HepG2 (cell line): ENCODE data around the gene NEK6. TPM values are rescaled to one million over a fixed set of nuclear protein-coding genes. Genes with fewer than 3 reads are reported as not detected.
A peak's percentile ranks its signal among the peaks of the same experiment; 100 is the strongest.

Source experiments
- CBX1 ChIP-seq: IDR thresholded peaks from one replicate; pipeline ENCODE4 v1.6.1; 2016; ENCODE audit warnings: antibody characterized with exemption, low read depth
- CEBPB ChIP-seq: IDR thresholded peaks from 2 replicates; pipeline ENCODE4 v1.6.1; 2011; ENCODE audit warnings: low read depth, low read length, improper control_type of control experiment, borderline replicate concordance
- CHD4 ChIP-seq: fragments of 200-600 bp; sonication (generic); IDR thresholded peaks from 2 replicates; pipeline ENCODE4 v1.7.0; 2017; ENCODE audit warnings: mild to moderate bottlenecking, low read length, borderline replicate concordance
- DMAP1 ChIP-seq: IDR thresholded peaks from 2 replicates; pipeline ENCODE4 v1.6.1; 2016
- FOXJ3 ChIP-seq: sonication (generic); formaldehyde crosslinking; IDR thresholded peaks from 2 replicates; pipeline ENCODE4 v1.4.0; 2020; ENCODE audit warnings: missing genetic modification reagents, mild to moderate bottlenecking, borderline replicate concordance
- HNF4G ChIP-seq, 2 experiments: sonication (generic) in 1 of 2; formaldehyde crosslinking in 1 of 2; IDR thresholded peaks; 2 replicates each; pipeline versions ENCODE4 v1.4.0 to v1.6.1; 2011 to 2020; ENCODE audit warnings: borderline replicate concordance in 2 of 2, low read depth in 2 of 2, mild to moderate bottlenecking in 2 of 2, low read length in 1 of 2, missing genetic modification reagents in 1 of 2, moderate library complexity in 1 of 2
- HNRNPH1 ChIP-seq: fragments of 200-400 bp; formaldehyde crosslinking; optimal IDR thresholded peaks from 2 replicates; pipeline ENCODE3; 2017; ENCODE audit warnings: mild to moderate bottlenecking, low read depth, low read length
- NCOR1 ChIP-seq: fragments of 200-600 bp; sonication (generic); IDR thresholded peaks from 2 replicates; pipeline ENCODE4 v1.7.0; 2017; ENCODE audit warnings: antibody characterized with exemption, low read length, borderline replicate concordance
- RBM22 ChIP-seq: fragments of 200-400 bp; formaldehyde crosslinking; optimal IDR thresholded peaks from 2 replicates; pipeline ENCODE3; 2017; ENCODE audit warnings: mild to moderate bottlenecking, low read length, moderate library complexity
- SPEN ChIP-seq: sonication (generic); formaldehyde crosslinking; IDR thresholded peaks from 2 replicates; pipeline ENCODE4 v1.5.1; 2020; ENCODE audit warnings: low read depth, mild to moderate bottlenecking, missing genetic modification reagents
- TCF12 ChIP-seq, 2 experiments: fragments of 450-650 bp in 1 of 2; sonication (generic) in 1 of 2; formaldehyde crosslinking in 1 of 2; IDR thresholded peaks; 2 replicates each; pipeline versions ENCODE4 v1.6.1 to v1.8.0; 2017 to 2022; ENCODE audit warnings: antibody characterized with exemption in 1 of 2, mild to moderate bottlenecking in 1 of 2, missing genetic modification reagents in 1 of 2, moderate library complexity in 1 of 2
- TEAD2 ChIP-seq: sonication (generic); formaldehyde crosslinking; IDR thresholded peaks from 2 replicates; pipeline ENCODE4 v1.9.0; 2021; ENCODE audit warnings: missing genetic modification reagents
- TIGD3 ChIP-seq: sonication (generic); formaldehyde crosslinking; IDR thresholded peaks from 2 replicates; pipeline ENCODE4 v1.5.1; 2020; ENCODE audit warnings: mild to moderate bottlenecking, missing genetic modification reagents, borderline replicate concordance
- TOE1 ChIP-seq: sonication (generic); formaldehyde crosslinking; IDR thresholded peaks from 2 replicates; pipeline ENCODE4 v1.4.0; 2020; ENCODE audit warnings: mild to moderate bottlenecking, missing genetic modification reagents
- XRCC5 ChIP-seq: fragments of 200-400 bp; formaldehyde crosslinking; optimal IDR thresholded peaks from 2 replicates; pipeline ENCODE3; 2017; ENCODE audit warnings: mild to moderate bottlenecking, low read length
- ZBTB49 ChIP-seq: sonication (generic); formaldehyde crosslinking; IDR thresholded peaks from 2 replicates; pipeline ENCODE4 v1.4.0; 2020; ENCODE audit warnings: missing genetic modification reagents, borderline replicate concordance
- ZNF124 ChIP-seq: sonication (generic); formaldehyde crosslinking; IDR thresholded peaks from 2 replicates; pipeline ENCODE4 v1.4.0; 2020; ENCODE audit warnings: missing genetic modification reagents
- ZNF33B ChIP-seq: sonication (generic); formaldehyde crosslinking; IDR thresholded peaks from 2 replicates; pipeline ENCODE4 v1.5.1; 2020; ENCODE audit warnings: mild to moderate bottlenecking, missing genetic modification reagents
- ZNF589 ChIP-seq: sonication (generic); formaldehyde crosslinking; conservative IDR thresholded peaks from 2 replicates; pipeline ENCODE4 v1.8.0; 2022; ENCODE audit warnings: mild to moderate bottlenecking, moderate library complexity, missing genetic modification reagents
- ZNF746 ChIP-seq: sonication (generic); formaldehyde crosslinking; IDR thresholded peaks from 2 replicates; pipeline ENCODE4 v1.8.0; 2022; ENCODE audit warnings: mild to moderate bottlenecking, missing genetic modification reagents
- ZNF770 ChIP-seq: sonication (generic); formaldehyde crosslinking; IDR thresholded peaks from 2 replicates; pipeline ENCODE4 v1.5.0; 2020; ENCODE audit warnings: mild to moderate bottlenecking, missing genetic modification reagents
- ZSCAN20 ChIP-seq: sonication (generic); formaldehyde crosslinking; IDR thresholded peaks from 2 replicates; pipeline ENCODE4 v1.4.0; 2020; ENCODE audit warnings: missing genetic modification reagents, mild to moderate bottlenecking, borderline replicate concordance
- polyA plus RNA-seq, 8 experiments: library from polyadenylated mRNA; depleted of rRNA in 3 of 8; stranded (reverse) in 7 of 8; unstranded in 1 of 8; fragments of >200 nt; fragmentation: Illumina TruSeq in 4 of 8; extraction: Trizol in 4 of 8; gene quantifications; 2 replicates each; pipeline versions ENCODE4 v1.2.1 to v1.2.3, GENCODE V29; 2011 to 2016; ENCODE audit warnings: low read depth in 4 of 8, missing spikeins in 1 of 8, mixed read lengths in 1 of 8; ENCODE audit not compliant: insufficient read depth in 1 of 8
- total RNA-seq, 5 experiments: library from RNA; depleted of rRNA; stranded (reverse); fragments of >200 nt; fragmentation: Illumina TruSeq; extraction: Trizol; gene quantifications; 2 replicates each; pipeline ENCODE4 v1.2.3, GENCODE V29; 2016; ENCODE audit warnings: low read depth in 1 of 5

Gene NEK6
- total and polyA plus RNA-seq, 2 of the 13 experiments (the other 11 are each of a cell fraction or from before 2014, with no cell fraction given): 30.4 to 119 TPM

GRCh38 chr9:124259158-124259808 lies 1.5 kb downstream of the NEK6 start (continued):
- TF ChIP-seq ZBTB49 (CRISPR knock-in tag): no peak
- TF ChIP-seq FOXJ3: no peak; the same call in 1 of the 2 replicates
- peak; percentile 57; the same call in 1 of the 2 replicates for TF ChIP-seq HNF4G (IDR thresholded peaks at IDR 0.05; ENCODE audit: borderline replicate concordance, low read depth, low read length)
- TF ChIP-seq HNF4G (CRISPR knock-in tag; IDR thresholded peaks at IDR 0.05; ENCODE audit: borderline replicate concordance, low read depth): no peak
- no peak for TF ChIP-seq ZNF770 (CRISPR knock-in tag)
- TF ChIP-seq TIGD3: no peak
- peak; percentile 58; the same call in 1 of the 2 replicates for TF ChIP-seq CHD4
- no peak for TF ChIP-seq ZNF589 (CRISPR knock-in tag)
- TF ChIP-seq XRCC5: no peak
- TF ChIP-seq ZSCAN20 (CRISPR knock-in tag): peak; percentile 63; the same call in 1 of the 2 replicates
- no peak for TF ChIP-seq ZNF33B
- TF ChIP-seq CEBPB: peak; percentile 86
- TF ChIP-seq SPEN (CRISPR knock-in tag): no peak
- no peak for TF ChIP-seq TEAD2
- TF ChIP-seq ZNF124 (CRISPR knock-in tag): no peak
- TF ChIP-seq DMAP1 (CRISPR knock-in tag): 0 out of 2 replicates have a peak, but pooled peaks have one; percentile 36
- TF ChIP-seq TOE1 (CRISPR knock-in tag): no peak
- peak; percentile 79; the same call in 1 of the 2 replicates for TF ChIP-seq ZNF746 (CRISPR knock-in tag)
- no peak for TF ChIP-seq TCF12 (IDR thresholded peaks at IDR 0.05)
- TF ChIP-seq TCF12 (CRISPR knock-in tag; IDR thresholded peaks at IDR 0.05): no peak
- no peak for TF ChIP-seq HNRNPH1
- no peak for TF ChIP-seq CBX1
- peak; percentile 95 for TF ChIP-seq NCOR1
- TF ChIP-seq RBM22: no peak
